Measurements from ENCODE around the gene FUT8.

Gene FUT8

GRCh38 chr14:65718629-65719028 lies 306.1 kb downstream of the FUT8 start:
- no peak for DNase-seq

DNA sequence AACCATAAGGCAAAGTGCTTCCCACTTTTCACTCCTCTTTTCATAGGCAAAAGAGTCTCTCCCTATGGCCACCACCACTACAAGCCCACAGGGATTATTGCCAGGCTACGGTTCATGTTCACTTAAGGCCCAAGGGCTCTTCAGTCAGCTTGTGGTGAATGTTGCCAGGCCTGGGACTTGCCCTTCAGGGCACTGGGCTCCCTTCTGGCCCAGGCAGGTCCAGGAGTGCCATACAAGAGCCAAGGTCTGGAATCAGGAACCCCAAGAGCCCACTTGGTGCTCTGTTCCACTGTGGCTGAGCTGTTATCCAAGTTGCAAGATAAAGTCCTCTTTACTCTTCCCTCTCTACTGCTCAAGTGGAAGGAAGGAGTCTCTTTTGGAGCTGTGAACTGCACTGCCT lies 307.6 kb downstream of the FUT8 start:
- no peak for DNase-seq

GRCh38 chr14:65720743-65721142 lies 308.2 kb downstream of the FUT8 start:
- DNase-seq, result no peak

GRCh38 chr14:65723348-65723747 lies 310.8 kb downstream of the FUT8 start:
- no peak for DNase-seq

GRCh38 chr14:65728604-65729003 lies 316.1 kb downstream of the FUT8 start:
- no peak for DNase-seq

DNA sequence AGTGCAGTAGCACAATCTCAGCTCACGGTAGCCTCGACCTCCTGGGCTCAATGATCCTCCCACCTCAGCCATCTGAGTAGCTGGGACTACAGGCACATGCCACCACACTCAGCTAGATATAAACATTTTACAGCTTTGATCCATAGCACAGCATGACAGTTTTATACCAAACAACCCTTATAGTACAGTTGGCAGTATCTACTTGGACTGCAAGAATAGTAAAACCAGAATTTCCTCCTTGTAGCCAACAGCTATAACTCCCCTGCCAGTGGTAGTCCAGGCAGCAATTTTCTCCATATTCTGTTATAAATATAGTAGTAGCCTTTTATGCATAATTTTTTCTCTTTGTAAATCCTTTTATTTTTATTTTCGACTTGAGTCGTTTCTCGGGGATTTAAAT lies 317.0 kb downstream of the FUT8 start:
- no peak for DNase-seq

- DNase-seq, result no peak
Measured at GRCh38 chr14:65731933-65732506, 319.5 kb downstream of the FUT8 start.

DNA sequence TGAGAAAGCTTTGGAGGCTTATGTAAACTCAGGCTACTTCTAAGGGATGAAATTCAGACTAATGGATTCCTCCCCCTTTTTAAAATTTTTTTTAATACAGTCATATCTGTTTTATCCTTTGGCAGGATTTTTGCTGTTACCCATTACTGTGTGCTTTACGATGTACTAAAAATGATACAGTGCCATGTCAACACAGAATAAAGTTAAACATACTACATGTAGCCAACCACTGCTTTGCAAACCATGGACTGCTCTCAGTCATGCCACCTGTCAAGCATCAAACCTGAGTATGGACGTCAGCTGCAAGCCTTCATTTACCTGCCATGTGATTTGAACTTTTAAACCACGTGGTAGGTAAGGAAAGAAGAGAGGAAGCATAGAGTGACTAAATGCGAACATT lies 325.8 kb downstream of the FUT8 start:
- DNase-seq, result no peak

GRCh38 chr14:65745396-65746190 lies 333.1 kb downstream of the FUT8 start:
- DNase-seq, result no peak

- DNase-seq, result no peak
Measured at GRCh38 chr14:65748796-65749195, 336.3 kb downstream of the FUT8 start.

- DNase-seq, result no peak
Measured at GRCh38 chr14:65749287-65749686, 336.8 kb downstream of the FUT8 start.

GRCh38 chr14:65750906-65751305 lies 338.4 kb downstream of the FUT8 start:
- DNase-seq, result peak; percentile 58 to 88 (median 74)

GRCh38 chr14:65751510-65751909 lies 339.0 kb downstream of the FUT8 start:
- peak in 1 of 3 experiments; percentile 14 for DNase-seq

- DNase-seq, result no peak
Measured at GRCh38 chr14:65753061-65753460, 340.5 kb downstream of the FUT8 start.

DNA sequence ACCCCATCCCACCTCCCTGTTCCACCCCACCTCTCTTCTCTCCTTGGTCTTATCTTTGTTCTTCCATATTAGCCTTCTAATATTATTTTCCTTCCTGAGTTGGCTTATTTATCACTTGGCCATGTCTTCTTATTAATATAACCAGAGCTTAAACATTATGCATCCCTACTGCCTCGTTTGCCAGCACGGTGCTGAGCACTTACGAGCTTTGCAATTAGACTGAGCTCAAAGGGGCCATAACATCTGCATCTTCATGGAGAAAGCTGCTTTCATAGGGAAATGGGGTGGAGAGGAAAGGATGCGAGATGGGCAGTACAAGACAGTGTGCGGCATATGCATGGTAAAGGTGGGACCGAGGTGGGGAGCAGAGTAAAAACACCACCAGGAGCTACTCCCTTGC lies 342.8 kb downstream of the FUT8 start:
- no peak for DNase-seq

GRCh38 chr14:65756880-65757279 lies 344.4 kb downstream of the FUT8 start:
- DNase-seq, result no peak

- DNase-seq, result no peak
Measured at GRCh38 chr14:65769151-65769550, 356.6 kb downstream of the FUT8 start.

DNA sequence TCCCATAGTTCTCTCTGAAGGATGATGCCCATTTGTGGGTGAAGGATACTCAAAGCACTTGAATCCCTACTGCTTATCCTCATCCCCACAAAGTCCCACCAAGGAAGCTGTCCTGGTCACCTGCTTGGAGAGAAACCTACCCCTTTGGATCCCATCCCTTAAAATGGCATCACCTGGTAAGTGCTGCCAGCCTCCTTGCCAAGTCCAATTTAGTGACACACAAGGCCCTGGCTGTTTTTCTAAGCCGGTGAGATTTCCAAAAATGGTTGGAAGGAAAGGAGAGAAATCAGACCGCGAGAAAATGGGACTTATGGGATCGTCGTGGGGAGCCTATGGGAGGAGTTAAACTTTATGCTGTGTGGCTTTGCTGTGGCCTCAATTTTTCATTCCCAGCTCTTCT lies 358.2 kb downstream of the FUT8 start:
- no peak for DNase-seq

DNA sequence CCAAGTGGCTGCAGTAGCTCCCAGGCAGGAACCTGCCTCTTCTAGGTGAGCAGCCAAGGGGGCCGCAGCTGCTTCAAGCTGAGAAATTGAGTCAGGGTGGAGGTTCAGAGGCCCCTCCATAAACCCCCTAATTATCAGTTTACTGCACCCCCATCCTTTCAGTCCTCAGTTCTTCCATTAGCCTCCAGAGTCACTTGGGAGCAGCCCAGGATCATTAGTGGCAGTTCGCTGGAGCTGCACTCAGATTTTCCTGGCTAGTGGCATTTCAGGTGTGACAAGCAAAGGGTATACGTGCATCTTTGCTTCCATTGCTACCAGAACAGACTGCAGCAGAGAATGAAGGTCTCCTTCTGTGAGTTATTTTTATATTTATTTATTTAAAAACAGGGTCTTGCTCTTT lies 358.7 kb downstream of the FUT8 start:
- no peak for DNase-seq

- DNase-seq, result no peak
Measured at GRCh38 chr14:65772466-65772865, 359.9 kb downstream of the FUT8 start.

DNA sequence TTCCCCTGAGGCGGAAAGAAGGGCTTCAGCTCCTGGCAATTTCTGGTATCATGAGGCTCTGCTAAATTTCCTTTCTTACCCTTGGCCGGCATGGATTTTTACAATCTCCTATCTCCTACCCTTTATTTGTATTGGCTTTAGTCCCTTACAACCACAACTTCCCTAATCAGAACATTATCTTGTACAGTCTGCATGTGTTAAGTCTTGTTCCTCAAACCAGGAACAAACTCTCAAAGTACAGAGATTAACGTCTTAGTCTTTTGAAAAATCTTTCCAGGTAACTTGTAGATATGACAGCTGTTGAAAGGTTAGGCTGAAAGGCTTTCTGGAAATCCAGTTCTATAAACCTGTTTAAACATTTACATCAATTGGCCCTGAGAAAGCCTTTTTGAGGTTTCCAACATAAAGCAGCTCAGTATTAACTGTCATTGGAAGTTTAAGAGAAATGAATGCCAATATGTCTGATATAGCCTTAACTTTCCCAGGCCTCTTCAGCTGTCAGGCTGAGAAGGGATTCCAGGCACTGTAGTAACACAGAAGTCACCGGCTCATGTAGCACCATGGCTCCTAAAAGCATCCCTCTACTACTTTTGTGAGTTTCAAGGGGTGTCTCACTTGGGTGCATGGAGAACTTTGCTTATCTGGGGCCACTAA lies 360.5 kb downstream of the FUT8 start:
- DNase-seq, result no peak

DNA sequence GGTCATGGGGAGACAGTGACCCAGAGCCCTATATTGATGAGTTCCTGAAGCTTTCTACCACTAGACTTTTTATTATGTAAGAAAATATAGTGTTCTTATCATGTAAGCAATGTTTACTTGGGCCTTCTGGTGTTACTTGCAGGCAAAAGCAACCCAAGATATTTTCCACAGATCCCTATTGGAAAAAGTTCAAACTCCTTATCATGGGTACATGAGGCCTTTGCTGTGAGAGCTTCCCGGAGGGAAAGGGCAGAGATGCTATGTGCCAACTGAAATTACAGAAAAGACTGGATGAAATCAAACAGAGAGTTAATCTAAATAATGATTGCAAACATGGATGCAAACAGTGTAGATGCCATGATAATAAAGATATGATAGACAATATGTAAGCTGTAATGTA lies 361.5 kb downstream of the FUT8 start:
- no peak for DNase-seq

DNA sequence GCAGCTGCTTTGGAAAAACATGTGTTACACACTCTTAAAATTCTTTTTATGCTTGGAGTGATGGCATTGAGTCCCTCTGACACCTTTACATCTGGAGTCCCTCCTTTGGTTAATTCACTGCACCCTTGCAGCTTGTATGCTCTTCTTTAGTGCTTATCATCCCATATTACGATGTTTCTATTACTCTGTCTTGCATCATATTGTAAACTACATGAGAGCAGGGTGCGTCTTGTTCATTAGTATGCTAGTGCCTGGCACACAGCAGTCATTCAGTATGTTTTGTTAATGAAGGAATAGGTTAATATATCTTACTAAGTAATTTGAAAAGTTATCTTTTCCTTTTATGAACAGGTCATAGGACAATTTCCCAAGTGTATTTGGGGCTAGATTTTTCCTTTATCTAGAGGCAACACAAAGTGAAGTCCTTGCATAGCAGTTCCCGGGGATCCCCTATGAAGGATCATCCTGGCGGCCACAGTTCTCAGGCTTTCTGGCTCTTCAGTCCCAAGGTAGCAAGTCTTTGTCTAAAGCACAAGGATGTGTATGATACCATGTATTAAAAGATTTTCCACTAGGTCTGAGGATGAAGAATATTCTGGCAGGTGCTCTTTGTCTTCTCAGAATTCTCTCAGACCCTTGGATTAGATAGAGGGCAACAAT lies 363.8 kb downstream of the FUT8 start:
- no peak for DNase-seq

GRCh38 chr14:65780566-65780965 lies 368.0 kb downstream of the FUT8 start:
- DNase-seq, result no peak
